Gastroesophageal sphincter (tissue), 4 donors: ENCODE results near the gene PGM1. TPM values are rescaled to one million over a fixed set of nuclear protein-coding genes. Genes with fewer than 3 reads are reported as not detected.

ENCODE experiments used
- ATAC-seq: fragments of 150-250 bp; one replicate; pipeline ENCODE4 v1.9.1; 2016; ENCODE audit warnings: mild to moderate bottlenecking, moderate library complexity
- H3K27ac ChIP-seq, 4 donors: fragments of 200-600 bp; sonication (generic) in 3 of 4; 1 replicate in 3 of 4; 2 replicates in 1 of 4; pipeline ENCODE4 v1.5.1; 2016 to 2019
- H3K27me3 ChIP-seq: fragments of 200-600 bp; sonication (generic); one replicate; pipeline ENCODE4 v1.5.1; 2019
- H3K36me3 ChIP-seq, 2 donors: fragments of 200-600 bp; sonication (generic); one replicate each; pipeline ENCODE4 v1.5.1; 2019; ENCODE audit warnings: control low read depth in 1 of 2
- H3K4me1 ChIP-seq, 3 donors: fragments of 200-600 bp; sonication (generic); 1 replicate in 2 of 3; 2 replicates in 1 of 3; pipeline ENCODE4 v1.5.1; 2016 to 2019; ENCODE audit warnings: control low read depth in 2 of 3
- H3K4me3 ChIP-seq, 2 donors: fragments of 200-600 bp; sonication (generic); one replicate each; pipeline ENCODE4 v1.5.1; 2019; ENCODE audit warnings: mild to moderate bottlenecking in 1 of 2, moderate library complexity in 1 of 2
- H3K9me3 ChIP-seq, 3 donors: fragments of 200-600 bp; sonication (generic); one replicate each; pipeline ENCODE4 v1.5.1; 2017 to 2019; ENCODE audit warnings: control low read depth in 2 of 3
- EP300 ChIP-seq: sonication (generic); formaldehyde crosslinking; IDR thresholded peaks from one replicate; pipeline ENCODE4 v1.6.1; 2017; ENCODE audit warnings: antibody characterized with exemption, mild to moderate bottlenecking
- POLR2A ChIP-seq, 2 donors: fragments of 450-650 bp; IDR thresholded peaks; one replicate each; pipeline ENCODE4 v1.6.1; 2017; ENCODE audit warnings: antibody characterized with exemption in 2 of 2, mild to moderate bottlenecking in 2 of 2, moderate library complexity in 1 of 2
- POLR2AphosphoS5 ChIP-seq: sonication (generic); formaldehyde crosslinking; IDR thresholded peaks from one replicate; pipeline ENCODE4 v1.6.1; 2017; ENCODE audit warnings: antibody characterized with exemption
- WGBS, 2 donors: methylation state at CpG; one replicate each; pipeline ENCODE4 v1.1.5; 2018; ENCODE audit warnings: low coverage in 1 of 2; 5-methylcytosine and 5-hydroxymethylcytosine counted together
- total RNA-seq, 4 donors: library from RNA; depleted of rRNA; stranded (reverse); fragments of >200 nt; gene quantifications; one replicate each; pipeline ENCODE4 v1.1.0, GENCODE V29; 2016
- TF ChIP-seq, protein P1 (sequence below), 4 experiments: fragments of 200-600 bp in 2 of 4; fragments of 450-650 bp in 2 of 4; sonication (generic) in 1 of 4; IDR thresholded peaks; one replicate each; pipeline ENCODE4 v1.5.1; 2017 to 2019; ENCODE audit warnings: antibody characterized with exemption in 4 of 4, mild to moderate bottlenecking in 2 of 4, moderate library complexity in 2 of 4

Gene PGM1
- total RNA-seq, 4 donors from 2014 or later: 40.0 to 95.6 (median 61.4) TPM

DNA sequence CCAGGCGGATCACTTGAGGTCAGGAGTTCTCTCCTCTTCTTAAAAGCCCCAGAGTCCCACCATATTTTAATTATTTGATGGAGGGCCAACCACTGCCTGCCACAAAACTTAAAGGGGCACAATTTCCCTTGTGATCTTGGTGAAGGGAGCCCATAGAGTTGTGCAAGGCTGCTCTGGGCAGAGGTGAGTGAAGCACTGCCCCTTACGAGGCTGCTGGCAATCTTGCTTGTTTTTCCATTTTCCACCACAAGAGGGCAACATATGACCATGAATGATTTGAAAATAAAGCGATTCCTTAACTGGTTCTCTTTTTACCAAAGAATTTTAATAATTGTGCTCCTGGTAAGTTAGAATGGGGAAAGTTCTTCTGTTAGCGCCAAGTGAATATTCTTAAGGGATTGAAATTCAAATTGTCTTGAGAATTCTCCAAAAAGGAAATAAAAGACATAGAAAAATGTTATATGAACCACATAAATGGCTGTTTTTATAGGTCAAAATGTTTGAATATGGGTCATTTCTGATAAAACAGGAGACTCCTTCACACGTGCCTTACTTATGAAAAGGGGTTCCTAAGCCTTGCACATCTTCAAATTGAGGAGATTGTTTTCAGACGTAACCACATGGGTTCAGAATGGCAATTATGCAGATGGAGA is 22.7 kb downstream of the PGM1 start:
- 27% methylated on average over 6 of the region's 6 CpGs for WGBS, 2 donors
- TF ChIP-seq POLR2A (IDR thresholded peaks at IDR 0.05): no peak
- TF ChIP-seq, protein P1, sequence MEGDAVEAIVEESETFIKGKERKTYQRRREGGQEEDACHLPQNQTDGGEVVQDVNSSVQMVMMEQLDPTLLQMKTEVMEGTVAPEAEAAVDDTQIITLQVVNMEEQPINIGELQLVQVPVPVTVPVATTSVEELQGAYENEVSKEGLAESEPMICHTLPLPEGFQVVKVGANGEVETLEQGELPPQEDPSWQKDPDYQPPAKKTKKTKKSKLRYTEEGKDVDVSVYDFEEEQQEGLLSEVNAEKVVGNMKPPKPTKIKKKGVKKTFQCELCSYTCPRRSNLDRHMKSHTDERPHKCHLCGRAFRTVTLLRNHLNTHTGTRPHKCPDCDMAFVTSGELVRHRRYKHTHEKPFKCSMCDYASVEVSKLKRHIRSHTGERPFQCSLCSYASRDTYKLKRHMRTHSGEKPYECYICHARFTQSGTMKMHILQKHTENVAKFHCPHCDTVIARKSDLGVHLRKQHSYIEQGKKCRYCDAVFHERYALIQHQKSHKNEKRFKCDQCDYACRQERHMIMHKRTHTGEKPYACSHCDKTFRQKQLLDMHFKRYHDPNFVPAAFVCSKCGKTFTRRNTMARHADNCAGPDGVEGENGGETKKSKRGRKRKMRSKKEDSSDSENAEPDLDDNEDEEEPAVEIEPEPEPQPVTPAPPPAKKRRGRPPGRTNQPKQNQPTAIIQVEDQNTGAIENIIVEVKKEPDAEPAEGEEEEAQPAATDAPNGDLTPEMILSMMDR (IDR thresholded peaks at IDR 0.05): peak; percentile 75 to 89 (median 80)
- no peak overlapping the region for H3K4me3 ChIP-seq
- no peaks in the 10 kb centered on the region for H3K36me3 ChIP-seq
- no peaks in the 10 kb centered on the region for H3K9me3 ChIP-seq
- peak; percentile 73 for ATAC-seq
- no peak overlapping the region for H3K27ac ChIP-seq
- H3K27me3 ChIP-seq: no peaks in the 10 kb centered on the region
- H3K4me1 ChIP-seq: peaks cover 0 to 3% (median 0%) of the 10 kb centered on the region in 3 donors

DNA sequence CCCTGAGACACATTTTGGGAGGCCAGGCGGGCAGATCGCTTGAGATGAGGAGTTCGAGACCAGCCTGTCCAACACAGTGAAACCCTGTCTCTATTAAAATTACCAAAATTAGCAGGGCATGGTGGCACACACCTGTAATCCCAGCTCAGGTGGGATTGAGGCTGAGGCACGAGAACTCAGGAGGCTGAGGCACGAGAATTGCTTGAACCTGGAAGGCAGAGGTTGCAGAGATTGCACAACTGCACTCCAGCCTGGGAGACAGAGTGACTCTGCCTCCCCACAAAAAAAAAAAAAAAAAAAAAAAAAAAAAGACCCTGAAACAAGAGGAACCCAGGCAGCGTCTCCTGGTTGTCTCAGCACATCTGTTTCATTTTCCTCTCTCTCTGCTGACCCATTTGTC is 24.2 kb downstream of the PGM1 start:
- TF ChIP-seq POLR2A (IDR thresholded peaks at IDR 0.05) (no peak), POLR2AphosphoS5 (no peak), EP300 (no peak)
- TF ChIP-seq, protein P1 (IDR thresholded peaks at IDR 0.05): no peak

GRCh38 chr1:63618011-63618410 is 24.8 kb downstream of the PGM1 start:
- ATAC-seq: no peak
- TF ChIP-seq POLR2AphosphoS5 (no peak), POLR2A (IDR thresholded peaks at IDR 0.05) (no peak), EP300 (no peak)
- TF ChIP-seq, protein P1 (IDR thresholded peaks at IDR 0.05): no peak
- H3K27me3 ChIP-seq: no peaks in the 10 kb centered on the region
- H3K36me3 ChIP-seq: no peaks in the 10 kb centered on the region
- no peaks in the 10 kb centered on the region for H3K9me3 ChIP-seq
- no peak overlapping the region for H3K27ac ChIP-seq
- H3K4me1 ChIP-seq: peaks cover 3 to 16% (median 4%) of the 10 kb centered on the region in 3 donors
- no peak overlapping the region for H3K4me3 ChIP-seq

More for the DNA sequence above, 24.2 kb downstream of the PGM1 start:
- ATAC-seq: no peak
- Histone ChIP-seq H3K27me3 (no peaks in the 10 kb centered on the region), H3K27ac (no peak overlapping the region), H3K4me3 (no peak overlapping the region), H3K4me1 (peaks cover 3 to 16% (median 4%) of the 10 kb centered on the region in 3 donors), H3K36me3 (no peaks in the 10 kb centered on the region), H3K9me3 (no peaks in the 10 kb centered on the region)
- 64 to 98% methylated on average over 1 to 4 of the region's 6 CpGs for WGBS, 2 donors

DNA sequence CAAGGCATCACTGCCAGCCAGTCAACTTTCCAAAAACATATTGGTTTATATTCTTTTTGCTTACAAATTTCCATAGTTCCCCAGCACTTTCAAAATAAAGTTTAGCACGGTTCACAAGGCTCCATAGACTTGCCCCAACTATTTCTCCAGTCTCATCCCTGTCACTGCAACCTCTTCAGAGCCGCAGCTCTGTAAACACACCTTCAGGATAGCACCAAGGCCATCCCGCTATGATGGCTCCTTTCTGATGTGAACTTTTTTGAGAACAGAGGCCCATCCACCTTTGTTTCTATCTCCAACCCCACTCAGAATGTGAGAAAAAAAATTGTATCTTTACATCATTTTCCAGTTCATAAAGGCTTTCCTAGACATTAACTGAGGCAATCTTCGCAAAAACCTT is 26.3 kb downstream of the PGM1 start:
- WGBS, 2 donors: 93 to 98% methylated on average over 4 of the region's 4 CpGs
- Histone ChIP-seq H3K27ac (no peak overlapping the region), H3K4me1 (peaks cover 3 to 16% (median 4%) of the 10 kb centered on the region in 3 donors), H3K27me3 (no peaks in the 10 kb centered on the region), H3K36me3 (no peaks in the 10 kb centered on the region), H3K4me3 (no peak overlapping the region), H3K9me3 (no peaks in the 10 kb centered on the region)
- TF ChIP-seq POLR2AphosphoS5: no peak
- TF ChIP-seq, protein P1 (IDR thresholded peaks at IDR 0.05): no peak
- TF ChIP-seq EP300: no peak
- TF ChIP-seq POLR2A (IDR thresholded peaks at IDR 0.05): no peak
- no peak for ATAC-seq

GRCh38 chr1:63620671-63621070 is 27.5 kb downstream of the PGM1 start:
- Histone ChIP-seq H3K4me3 (no peak overlapping the region), H3K27me3 (no peaks in the 10 kb centered on the region), H3K36me3 (no peaks in the 10 kb centered on the region), H3K27ac (peak overlapping the region in 2 of 4 donors; percentile 38 to 39), H3K9me3 (no peaks in the 10 kb centered on the region), H3K4me1 (peaks cover 3 to 17% (median 4%) of the 10 kb centered on the region in 3 donors)
- ATAC-seq: no peak
- TF ChIP-seq, protein P1 (IDR thresholded peaks at IDR 0.05): no peak
- TF ChIP-seq POLR2A (IDR thresholded peaks at IDR 0.05): no peak
- TF ChIP-seq POLR2AphosphoS5: no peak
- no peak for TF ChIP-seq EP300
- WGBS, 2 donors: 75 to 79% methylated on average over 5 of the region's 5 CpGs
